HepG2 (cell line): ENCODE measurements around the gene PARP6.

Source experiments
- ATF7-NPFF ChIP-seq: sonication (generic); formaldehyde crosslinking; IDR thresholded peaks from 2 replicates; pipeline ENCODE4 v1.8.1; 2023; ENCODE audit warnings: mild to moderate bottlenecking, low read depth, missing genetic modification reagents, moderate library complexity
- DMAP1 ChIP-seq: IDR thresholded peaks from 2 replicates; pipeline ENCODE4 v1.6.1; 2016
- GATAD1 ChIP-seq: IDR thresholded peaks from 2 replicates; pipeline ENCODE4 v1.6.1; 2016; ENCODE audit warnings: missing genetic modification reagents, missing compliant biosample characterization
- NFYC ChIP-seq: IDR thresholded peaks from 2 replicates; pipeline ENCODE4 v1.6.1; 2016; ENCODE audit warnings: missing genetic modification reagents, missing compliant biosample characterization
- POLR2A ChIP-seq, 2 experiments: IDR thresholded peaks; 2 replicates each; pipeline ENCODE4 v1.6.1; 2011; ENCODE audit warnings: low read depth in 2 of 2, low read length in 2 of 2, mild to moderate bottlenecking in 1 of 2, moderate library complexity in 1 of 2; ENCODE audit not compliant: insufficient read depth in 1 of 2
- POLR2AphosphoS2 ChIP-seq: IDR thresholded peaks from 2 replicates; pipeline ENCODE4 v1.6.1; 2011; ENCODE audit warnings: low read depth, low read length, improper control_type of control experiment
- RAD21 ChIP-seq: fragments of 450-650 bp; formaldehyde crosslinking; IDR thresholded peaks from 2 replicates; pipeline ENCODE4 v1.5.0; 2020; ENCODE audit warnings: mild to moderate bottlenecking
- TAF1 ChIP-seq: sonication (generic); formaldehyde crosslinking; IDR thresholded peaks from 2 replicates; pipeline ENCODE4 v1.4.0; 2020; ENCODE audit warnings: missing genetic modification reagents
- ZNF230 ChIP-seq: sonication (generic); formaldehyde crosslinking; IDR thresholded peaks from 2 replicates; pipeline ENCODE4 v1.4.0; 2020; ENCODE audit warnings: mild to moderate bottlenecking, missing genetic modification reagents
- ZNF530 ChIP-seq: sonication (generic); formaldehyde crosslinking; IDR thresholded peaks from 2 replicates; pipeline ENCODE4 v1.5.0; 2020; ENCODE audit warnings: low read depth, mild to moderate bottlenecking, missing genetic modification reagents
- TF ChIP-seq, protein P1 (sequence below): sonication (generic); formaldehyde crosslinking; IDR thresholded peaks from 2 replicates; pipeline ENCODE4 v1.5.0; 2020; ENCODE audit warnings: mild to moderate bottlenecking, missing genetic modification reagents, moderate library complexity
- TF ChIP-seq, protein P2 (sequence below): sonication (generic); formaldehyde crosslinking; IDR thresholded peaks from 2 replicates; pipeline ENCODE4 v1.5.1; 2020; ENCODE audit warnings: mild to moderate bottlenecking, missing genetic modification reagents, moderate library complexity

GRCh38 chr15:72269739-72270138, 2.6 kb downstream of the PARP6 start:
- TF ChIP-seq TAF1 (CRISPR knock-in tag) (no peak), ATF7-NPFF (no peak), GATAD1 (no peak), POLR2AphosphoS2 (no peak), ZNF230 (CRISPR knock-in tag) (no peak), ZNF530 (CRISPR knock-in tag) (no peak), RAD21 (CRISPR knock-in tag) (no peak), NFYC (no peak), POLR2A (IDR thresholded peaks at IDR 0.05; ENCODE audit: insufficient read depth in 1 of 2, low read depth in 2 of 2, low read length in 2 of 2) (no peak), DMAP1 (CRISPR knock-in tag) (no peak)
- TF ChIP-seq, protein P1, sequence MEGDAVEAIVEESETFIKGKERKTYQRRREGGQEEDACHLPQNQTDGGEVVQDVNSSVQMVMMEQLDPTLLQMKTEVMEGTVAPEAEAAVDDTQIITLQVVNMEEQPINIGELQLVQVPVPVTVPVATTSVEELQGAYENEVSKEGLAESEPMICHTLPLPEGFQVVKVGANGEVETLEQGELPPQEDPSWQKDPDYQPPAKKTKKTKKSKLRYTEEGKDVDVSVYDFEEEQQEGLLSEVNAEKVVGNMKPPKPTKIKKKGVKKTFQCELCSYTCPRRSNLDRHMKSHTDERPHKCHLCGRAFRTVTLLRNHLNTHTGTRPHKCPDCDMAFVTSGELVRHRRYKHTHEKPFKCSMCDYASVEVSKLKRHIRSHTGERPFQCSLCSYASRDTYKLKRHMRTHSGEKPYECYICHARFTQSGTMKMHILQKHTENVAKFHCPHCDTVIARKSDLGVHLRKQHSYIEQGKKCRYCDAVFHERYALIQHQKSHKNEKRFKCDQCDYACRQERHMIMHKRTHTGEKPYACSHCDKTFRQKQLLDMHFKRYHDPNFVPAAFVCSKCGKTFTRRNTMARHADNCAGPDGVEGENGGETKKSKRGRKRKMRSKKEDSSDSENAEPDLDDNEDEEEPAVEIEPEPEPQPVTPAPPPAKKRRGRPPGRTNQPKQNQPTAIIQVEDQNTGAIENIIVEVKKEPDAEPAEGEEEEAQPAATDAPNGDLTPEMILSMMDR (CRISPR knock-in tag) = no peak
- TF ChIP-seq, protein P2, sequence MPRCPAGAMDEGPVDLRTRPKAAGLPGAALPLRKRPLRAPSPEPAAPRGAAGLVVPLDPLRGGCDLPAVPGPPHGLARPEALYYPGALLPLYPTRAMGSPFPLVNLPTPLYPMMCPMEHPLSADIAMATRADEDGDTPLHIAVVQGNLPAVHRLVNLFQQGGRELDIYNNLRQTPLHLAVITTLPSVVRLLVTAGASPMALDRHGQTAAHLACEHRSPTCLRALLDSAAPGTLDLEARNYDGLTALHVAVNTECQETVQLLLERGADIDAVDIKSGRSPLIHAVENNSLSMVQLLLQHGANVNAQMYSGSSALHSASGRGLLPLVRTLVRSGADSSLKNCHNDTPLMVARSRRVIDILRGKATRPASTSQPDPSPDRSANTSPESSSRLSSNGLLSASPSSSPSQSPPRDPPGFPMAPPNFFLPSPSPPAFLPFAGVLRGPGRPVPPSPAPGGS (CRISPR knock-in tag) = no peak
